SKM-1 (cell line): ENCODE results near the gene PIP5K1C.

Experiments
- DNase-seq: peaks from one replicate; lab custom pipeline; 2025; ENCODE audit not compliant: unreplicated experiment; lab: John Stamatoyannopoulos, UW

PIP5K1C gene

DNA sequence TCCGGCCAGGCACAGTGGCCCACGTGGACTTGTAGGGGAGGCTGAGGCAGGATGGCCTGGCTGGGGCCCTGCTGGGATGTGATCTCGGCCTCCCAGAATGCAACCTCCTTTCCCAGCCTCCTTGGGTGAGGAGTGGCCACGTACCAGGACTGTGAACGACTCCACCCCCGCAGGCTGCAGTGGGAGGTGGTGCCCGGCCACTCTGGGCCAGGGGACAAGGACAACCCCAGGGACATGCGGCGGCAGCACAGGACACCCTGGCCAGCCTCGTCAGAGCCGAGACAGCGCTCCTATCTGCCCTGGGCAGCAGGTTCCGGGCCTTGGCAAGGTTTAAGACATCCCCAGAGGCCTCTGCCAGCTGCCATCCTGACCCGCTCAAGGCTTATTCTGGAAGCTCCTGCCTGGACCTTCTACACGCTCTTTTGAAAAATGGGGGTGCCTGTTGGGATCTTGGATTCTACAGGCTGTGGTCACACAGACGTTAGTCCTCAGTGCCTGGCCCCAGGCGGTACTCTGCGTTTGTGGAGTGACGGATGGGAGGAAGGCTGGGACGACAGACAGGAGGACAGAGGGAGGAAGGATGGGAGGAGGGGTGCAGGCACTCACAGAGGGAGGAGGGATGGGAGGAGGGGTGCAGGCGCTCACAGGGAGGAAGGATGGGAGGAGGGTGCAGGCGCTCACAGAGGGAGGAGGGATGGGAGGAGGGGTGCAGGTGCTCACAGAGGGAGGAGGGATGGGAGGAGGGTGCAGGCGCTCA lies 53.8 kb downstream of the PIP5K1C start:
- no peak for DNase-seq

DNA sequence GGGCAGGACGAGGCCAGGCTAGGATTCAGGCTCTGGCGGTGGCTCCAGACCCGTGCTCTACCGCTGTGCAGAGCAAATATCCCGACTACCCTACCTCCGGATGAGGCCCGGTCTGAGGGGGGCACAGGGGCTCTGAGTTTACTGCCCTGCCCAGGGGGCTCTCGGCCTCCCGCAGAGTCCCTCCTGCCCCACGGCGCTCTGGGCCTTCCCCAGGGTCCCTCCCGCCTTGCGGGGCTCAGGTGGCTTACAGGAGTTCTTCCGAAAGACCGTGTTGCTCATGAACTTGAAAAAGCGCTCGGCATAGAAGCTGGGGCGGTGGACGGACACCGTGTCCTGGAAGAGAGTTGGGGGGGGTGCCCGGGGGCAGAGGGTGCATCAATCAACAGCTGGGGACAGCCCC lies 54.5 kb downstream of the PIP5K1C start:
- DNase-seq, result no peak

- DNase-seq, result no peak
Observed at GRCh38 chr19:3645067-3645396, 55.2 kb downstream of the PIP5K1C start.

- DNase-seq, result no peak
Observed at GRCh38 chr19:3644351-3645066, 55.8 kb downstream of the PIP5K1C start.

- no peak for DNase-seq
Observed at GRCh38 chr19:3643674-3644313, 56.5 kb downstream of the PIP5K1C start.

GRCh38 chr19:3642987-3643673 lies 57.1 kb downstream of the PIP5K1C start:
- DNase-seq, result no peak

- DNase-seq, result no peak
Observed at GRCh38 chr19:3642296-3642695, 58.0 kb downstream of the PIP5K1C start.

- no peak for DNase-seq
Observed at GRCh38 chr19:3641515-3642269, 58.6 kb downstream of the PIP5K1C start.

GRCh38 chr19:3639479-3639878 lies 60.8 kb downstream of the PIP5K1C start:
- no peak for DNase-seq

DNA sequence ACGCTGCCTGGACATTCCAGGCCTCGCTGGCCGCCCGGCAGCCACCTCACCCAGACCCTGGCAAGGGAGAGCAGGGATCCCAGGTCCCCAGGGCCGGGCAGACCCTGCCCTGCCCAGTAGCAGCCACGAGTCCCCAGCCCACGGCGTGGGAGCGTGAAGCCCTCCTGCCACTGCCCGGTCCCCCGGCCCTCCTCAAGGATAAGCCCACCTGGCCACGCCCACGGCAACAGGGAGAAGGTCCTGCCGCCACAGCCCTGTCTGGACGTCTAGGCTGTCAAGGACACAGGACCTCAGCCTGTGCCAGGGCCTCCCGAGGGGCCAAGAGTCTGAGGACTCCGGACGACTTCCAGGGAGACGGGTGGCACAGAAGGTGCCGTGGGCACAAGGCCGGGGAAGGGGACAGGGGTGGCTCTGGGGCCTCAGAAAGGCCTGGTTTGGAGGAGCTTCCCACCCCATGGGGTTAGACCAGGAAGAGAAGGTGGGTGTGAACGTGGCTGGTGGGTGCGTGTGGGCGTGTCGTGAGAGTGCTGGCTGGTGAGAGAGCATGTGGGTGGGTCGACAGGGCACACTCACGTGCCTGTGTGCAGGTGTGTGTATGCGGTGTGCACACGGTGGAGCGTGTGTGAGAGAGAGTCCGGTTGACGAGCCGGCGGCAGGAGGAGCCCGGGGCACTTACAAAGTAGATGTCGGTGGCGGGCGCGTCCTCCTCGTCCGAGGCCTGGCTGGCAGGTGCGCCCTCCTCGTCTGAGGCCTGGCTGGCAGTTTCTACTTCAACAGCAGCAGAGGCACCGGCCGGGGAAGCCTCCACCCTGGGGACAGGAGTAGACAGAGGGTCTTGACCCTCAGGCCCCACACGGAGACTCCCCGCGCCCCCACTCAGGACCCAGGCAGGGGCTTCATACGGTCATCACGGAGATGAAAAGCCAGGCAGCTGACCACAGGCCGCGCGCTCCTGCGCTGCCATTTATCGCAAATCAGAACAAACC lies 61.8 kb downstream of the PIP5K1C start:
- DNase-seq, result no peak

DNA sequence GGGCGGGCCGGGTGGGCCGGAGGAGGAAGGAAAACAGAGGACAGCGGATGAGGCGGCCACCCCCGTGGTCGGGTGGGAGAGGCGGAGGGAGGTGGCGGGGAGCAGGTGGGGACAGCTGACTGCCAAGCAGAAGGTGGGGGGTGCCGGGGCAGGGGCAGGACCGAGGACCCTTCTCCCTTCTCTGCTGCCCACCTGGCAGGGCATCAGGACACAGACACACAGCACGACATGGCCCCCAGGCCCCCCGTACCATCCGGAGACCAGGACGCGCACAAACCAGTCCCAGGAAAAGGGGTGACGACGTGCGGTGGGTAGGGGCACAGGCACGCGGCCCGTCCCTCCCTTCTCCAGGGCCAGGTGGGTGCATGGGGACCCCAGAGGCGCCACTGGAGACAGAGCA lies 62.6 kb downstream of the PIP5K1C start:
- DNase-seq, result no peak

DNA sequence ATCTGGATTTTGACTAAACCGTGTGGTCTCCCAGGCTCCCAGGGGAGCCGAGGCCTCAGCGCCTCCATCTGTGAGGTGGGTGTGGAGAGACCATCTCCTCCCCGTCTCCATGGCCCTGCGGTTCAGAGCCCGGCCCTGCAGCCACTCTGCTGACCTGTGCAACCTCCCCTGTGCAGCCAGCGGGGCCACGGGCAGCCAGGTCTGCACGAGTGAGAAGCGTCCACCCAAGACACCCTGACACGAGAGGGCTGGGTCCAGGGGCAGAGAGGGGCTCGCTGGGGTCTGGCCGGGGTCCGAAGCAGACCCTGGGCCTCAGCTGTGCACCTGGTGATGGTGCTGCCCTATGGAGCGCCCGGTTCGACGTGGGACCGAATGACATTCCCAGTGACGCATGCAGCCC lies 63.3 kb downstream of the PIP5K1C start:
- no peak for DNase-seq

- no peak for DNase-seq
Observed at GRCh38 chr19:3636506-3636905, 63.8 kb downstream of the PIP5K1C start.

- no peak for DNase-seq
Observed at GRCh38 chr19:3634496-3635045, 65.7 kb downstream of the PIP5K1C start.

- DNase-seq, result no peak
Observed at GRCh38 chr19:3633559-3633988, 66.7 kb downstream of the PIP5K1C start.

GRCh38 chr19:3632739-3633558 lies 67.3 kb downstream of the PIP5K1C start:
- no peak for DNase-seq

DNA sequence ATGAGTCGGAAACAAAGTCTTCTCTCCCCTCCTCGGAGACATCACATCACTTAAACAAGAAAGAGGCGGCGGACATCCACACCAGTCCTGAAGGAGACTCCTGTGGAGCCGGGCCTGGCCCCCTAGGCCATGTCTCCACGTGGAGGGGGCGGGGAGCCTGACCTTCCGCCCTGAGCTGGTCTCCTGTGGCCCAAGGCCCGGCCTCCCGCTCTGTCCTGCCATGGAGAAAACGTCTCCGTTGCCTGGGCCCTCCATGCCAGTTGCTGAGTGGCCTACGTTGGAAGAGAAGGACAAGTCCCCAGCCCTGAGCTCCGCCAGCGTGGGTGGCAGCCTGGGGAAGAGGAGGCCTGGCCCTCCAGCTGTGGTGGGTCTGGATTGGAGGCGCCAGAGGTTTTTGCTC lies 68.2 kb downstream of the PIP5K1C start:
- no peak for DNase-seq

DNA sequence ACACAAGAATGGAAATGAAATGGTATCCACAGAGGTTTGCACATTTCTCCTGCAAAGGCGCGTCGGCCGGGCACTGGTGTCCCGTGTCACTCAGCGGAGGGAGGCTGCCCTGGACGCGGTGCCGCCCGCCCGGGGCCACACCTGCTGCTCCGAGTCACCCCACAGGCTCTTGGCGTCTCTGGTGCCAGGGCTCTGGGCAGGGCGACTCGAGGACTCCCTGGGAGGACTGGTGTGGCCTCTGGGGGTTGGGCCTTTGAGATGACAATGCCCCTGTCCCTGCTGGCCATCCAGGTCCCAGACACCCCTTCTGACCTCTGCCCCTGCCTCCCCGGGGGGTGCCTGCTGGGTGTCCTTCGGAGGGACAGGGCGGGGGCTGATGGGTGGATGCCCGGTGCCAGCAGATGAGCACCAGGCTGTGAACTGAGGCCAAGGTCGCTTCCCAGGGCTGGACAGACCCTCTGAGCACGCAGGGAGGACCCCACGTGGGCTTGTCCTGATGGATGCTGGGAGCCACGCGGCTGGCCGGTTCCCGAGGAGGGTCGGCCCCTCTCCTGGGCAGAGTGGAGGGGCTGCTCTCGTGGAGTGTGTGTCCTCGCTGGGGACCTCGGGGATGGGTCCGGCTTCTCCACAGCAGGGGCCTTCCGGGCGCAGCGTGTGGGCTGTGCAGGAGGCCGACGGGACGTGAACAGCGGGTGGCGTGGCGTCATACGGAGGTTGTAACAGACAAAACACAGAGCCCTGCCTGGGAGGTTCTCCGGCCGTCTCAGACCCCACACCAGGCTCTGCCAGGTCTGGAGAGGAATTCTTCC lies 69.0 kb downstream of the PIP5K1C start:
- no peak for DNase-seq
